Measurements from ENCODE around the gene AGPAT1.

AGPAT1 gene

DNA sequence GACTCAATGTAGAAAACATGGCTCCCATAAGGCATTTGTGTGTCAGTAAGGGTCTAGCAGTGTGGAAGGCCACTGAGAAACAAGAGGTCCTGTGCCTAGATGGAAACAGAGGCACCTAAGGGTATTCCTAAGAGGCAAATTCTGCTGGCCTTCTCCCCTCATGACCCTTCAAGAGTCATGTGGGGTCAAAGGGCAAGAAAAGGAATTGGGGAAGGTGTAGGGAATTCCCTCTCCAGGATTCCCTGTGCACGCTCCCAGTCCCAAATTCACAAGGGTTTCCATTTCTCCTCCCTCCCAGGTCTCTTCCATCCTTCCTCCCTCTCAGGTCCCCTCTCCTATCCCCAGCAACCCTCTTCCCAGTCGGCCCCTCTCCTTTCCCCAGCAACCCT lies 568 bp downstream of the AGPAT1 start:
- DNase-seq (ENCODE audit: low spot score): no peak
- TF ChIP-seq, protein P1, sequence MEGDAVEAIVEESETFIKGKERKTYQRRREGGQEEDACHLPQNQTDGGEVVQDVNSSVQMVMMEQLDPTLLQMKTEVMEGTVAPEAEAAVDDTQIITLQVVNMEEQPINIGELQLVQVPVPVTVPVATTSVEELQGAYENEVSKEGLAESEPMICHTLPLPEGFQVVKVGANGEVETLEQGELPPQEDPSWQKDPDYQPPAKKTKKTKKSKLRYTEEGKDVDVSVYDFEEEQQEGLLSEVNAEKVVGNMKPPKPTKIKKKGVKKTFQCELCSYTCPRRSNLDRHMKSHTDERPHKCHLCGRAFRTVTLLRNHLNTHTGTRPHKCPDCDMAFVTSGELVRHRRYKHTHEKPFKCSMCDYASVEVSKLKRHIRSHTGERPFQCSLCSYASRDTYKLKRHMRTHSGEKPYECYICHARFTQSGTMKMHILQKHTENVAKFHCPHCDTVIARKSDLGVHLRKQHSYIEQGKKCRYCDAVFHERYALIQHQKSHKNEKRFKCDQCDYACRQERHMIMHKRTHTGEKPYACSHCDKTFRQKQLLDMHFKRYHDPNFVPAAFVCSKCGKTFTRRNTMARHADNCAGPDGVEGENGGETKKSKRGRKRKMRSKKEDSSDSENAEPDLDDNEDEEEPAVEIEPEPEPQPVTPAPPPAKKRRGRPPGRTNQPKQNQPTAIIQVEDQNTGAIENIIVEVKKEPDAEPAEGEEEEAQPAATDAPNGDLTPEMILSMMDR (IDR thresholded peaks at IDR 0.05; ENCODE audit: extremely low read depth, missing control alignments): no peak

DNA sequence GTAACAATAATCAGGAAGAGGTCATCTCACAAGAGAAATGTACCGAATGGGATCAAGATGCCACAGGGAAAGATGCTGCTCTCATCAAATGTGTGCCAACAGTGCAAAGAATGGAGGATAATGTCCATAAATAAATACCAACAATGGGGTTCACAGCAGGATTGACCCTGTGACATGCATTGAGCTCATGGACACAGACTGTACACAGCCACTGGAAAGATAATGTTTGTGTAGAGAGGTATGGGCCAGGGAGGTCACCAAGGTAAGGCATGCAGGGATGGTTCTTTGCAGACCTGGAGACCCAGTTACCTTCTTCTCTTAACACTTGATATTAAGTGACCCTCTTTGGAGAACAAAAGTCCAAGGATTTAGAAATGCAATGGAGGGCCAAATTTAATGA lies 1.5 kb downstream of the AGPAT1 start:
- TF ChIP-seq, protein P1 (IDR thresholded peaks at IDR 0.05; ENCODE audit: extremely low read depth, missing control alignments): no peak
- no peak for DNase-seq (ENCODE audit: low spot score)

DNA sequence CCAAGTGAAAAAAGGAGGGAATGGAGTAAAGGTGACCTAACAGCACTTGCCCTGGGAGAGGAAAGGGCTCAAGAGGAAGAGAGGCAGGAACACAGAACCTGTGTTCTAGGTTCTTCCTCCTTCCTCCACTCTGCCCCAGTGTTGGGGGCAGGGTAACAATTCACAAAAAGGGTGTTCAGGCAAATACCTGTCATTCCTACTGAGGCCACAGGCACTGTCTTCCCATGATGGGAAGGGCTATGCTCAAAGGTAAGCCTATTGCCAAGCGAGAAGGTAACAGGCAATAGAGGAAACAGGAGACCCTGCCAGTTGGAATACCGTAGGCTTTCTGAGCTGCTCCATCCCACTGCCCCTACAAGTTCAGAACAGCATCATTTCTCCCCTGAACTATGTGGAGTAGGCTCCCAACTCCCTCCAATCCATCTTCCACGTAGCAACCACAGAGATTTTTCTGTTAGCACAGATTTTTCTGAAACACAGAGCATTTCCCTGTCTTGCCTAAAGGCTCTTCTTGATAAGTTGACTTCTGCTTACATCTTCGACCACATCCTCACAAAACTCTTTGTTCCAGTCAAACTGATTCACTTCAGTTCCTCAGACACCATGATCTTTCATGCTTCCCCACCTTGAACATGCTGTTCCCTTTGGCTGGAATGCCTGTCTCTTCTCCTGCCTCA lies 2.7 kb downstream of the AGPAT1 start:
- TF ChIP-seq, protein P1 (IDR thresholded peaks at IDR 0.05; ENCODE audit: extremely low read depth, missing control alignments): no peak
- DNase-seq (ENCODE audit: low spot score): no peak

DNA sequence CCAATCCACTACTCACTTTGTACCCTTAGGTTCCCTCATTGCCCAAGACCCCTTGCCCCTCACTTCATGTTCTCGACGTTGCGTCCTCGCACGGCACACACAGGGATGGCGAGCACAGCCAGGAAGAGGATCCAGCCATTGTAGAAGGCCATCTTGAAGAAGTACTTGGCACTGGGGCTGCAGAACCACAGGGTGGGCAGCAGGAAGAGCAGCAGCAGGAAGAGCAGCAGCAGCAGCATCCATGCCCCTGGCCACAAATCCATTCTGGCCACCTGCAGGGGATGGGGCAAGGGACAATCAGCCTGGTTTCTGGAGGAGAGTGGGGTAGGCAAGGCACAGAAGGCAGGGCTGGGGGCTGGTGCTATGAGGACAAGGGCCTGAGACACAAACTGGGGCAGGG lies 4.7 kb downstream of the AGPAT1 start:
- no peak for DNase-seq (ENCODE audit: low spot score)
- TF ChIP-seq, protein P1 (IDR thresholded peaks at IDR 0.05; ENCODE audit: extremely low read depth, missing control alignments): no peak

DNA sequence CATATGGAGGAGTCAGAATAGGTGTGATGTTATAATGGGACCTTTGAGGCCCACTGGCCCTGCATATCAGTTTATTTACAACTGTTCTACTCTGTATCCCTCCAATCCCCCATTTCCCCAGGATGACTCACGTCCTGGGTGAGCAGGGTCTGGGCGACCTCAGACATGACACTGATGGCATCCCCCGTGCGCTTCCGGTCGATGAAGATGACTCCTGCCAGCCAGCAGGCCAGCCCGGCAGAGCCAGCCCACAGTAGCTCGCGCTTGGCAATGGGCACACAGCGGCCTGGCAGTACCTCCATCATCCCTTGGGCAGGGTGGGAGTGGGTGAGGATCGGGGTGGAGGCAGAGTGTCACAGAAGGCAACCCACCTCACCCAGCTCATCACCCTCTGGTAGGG lies 5.6 kb downstream of the AGPAT1 start:
- DNase-seq (ENCODE audit: low spot score): no peak
- TF ChIP-seq, protein P1 (IDR thresholded peaks at IDR 0.05; ENCODE audit: extremely low read depth, missing control alignments): no peak

DNA sequence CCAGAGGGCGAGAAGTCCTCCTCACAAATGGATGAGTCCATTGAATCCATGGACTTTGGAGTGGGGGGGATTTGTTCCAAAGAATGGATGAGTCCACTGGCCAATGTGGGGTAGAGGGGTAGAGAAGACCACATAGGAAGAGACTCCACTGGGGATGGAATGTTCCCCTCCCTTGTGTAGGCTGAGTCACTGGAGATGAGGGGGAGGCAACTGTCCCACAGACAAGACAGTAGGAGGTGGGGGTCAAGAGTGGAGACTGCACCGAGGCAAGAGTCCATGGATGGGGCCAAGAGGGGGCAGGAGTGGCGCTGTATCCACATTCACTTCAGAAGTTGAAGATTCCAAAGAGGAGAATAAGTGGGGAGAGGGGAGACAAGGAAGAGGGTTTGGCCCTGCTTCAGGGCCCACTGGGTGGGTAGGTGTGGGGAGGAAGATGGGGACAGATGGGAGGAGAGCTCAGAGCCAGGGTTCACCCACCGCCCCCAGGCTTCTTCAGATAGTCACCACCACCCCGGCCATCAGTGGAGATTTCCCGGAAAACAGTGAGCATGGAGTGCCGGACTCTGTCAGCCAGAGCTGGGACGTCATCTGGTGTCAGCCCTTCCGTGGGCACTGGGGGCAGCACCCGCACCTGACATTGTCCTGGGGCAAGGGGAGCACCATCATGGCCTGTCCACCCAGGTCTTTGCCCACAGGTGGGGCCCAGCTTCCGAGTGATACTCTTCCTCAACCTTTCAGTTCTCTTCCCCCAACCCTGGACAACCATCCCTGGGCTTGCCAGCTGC lies 6.9 kb downstream of the AGPAT1 start:
- TF ChIP-seq, protein P1 (IDR thresholded peaks at IDR 0.05; ENCODE audit: extremely low read depth, missing control alignments): no peak
- no peak for DNase-seq (ENCODE audit: low spot score)

DNA sequence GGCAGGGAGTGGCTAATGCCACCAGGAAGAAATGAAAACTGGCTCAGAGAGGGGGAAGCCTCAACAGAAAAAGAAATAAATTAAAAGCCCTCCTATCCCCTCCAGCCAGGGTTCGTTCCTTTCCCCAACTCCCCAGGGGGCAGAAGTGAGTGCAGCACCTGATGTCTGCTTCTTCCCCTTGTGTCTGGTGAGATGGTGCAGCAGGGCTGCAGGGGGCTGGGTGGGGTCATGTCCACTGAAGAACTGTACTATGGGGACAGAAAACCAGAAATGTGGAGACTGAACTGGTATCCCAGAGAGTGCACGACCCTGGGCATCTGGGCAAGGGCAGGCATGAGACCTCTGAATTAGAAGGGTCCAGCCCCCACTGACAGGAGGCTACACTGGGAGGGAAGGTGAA lies 7.5 kb downstream of the AGPAT1 start:
- no peak for DNase-seq (ENCODE audit: low spot score)
- TF ChIP-seq, protein P1 (IDR thresholded peaks at IDR 0.05; ENCODE audit: extremely low read depth, missing control alignments): no peak

Measured in GM20000 (cell line).